HG02981 (cell line): Measurements from ENCODE around the gene ZFP3.
"Not testable (repeated sequence)": the region's sequence is repeated elsewhere in the genome, so short reads cannot be mapped to it uniquely, and the experiment has no call there.

Source experiments
- ATAC-seq: cut with Tn5 transposase; IDR thresholded peaks from one replicate; pipeline ENCODE4 v1.9.1; 2021; ENCODE audit warnings: mild to moderate bottlenecking, moderate library complexity; ENCODE audit not compliant: unreplicated experiment

The ZFP3 gene

DNA sequence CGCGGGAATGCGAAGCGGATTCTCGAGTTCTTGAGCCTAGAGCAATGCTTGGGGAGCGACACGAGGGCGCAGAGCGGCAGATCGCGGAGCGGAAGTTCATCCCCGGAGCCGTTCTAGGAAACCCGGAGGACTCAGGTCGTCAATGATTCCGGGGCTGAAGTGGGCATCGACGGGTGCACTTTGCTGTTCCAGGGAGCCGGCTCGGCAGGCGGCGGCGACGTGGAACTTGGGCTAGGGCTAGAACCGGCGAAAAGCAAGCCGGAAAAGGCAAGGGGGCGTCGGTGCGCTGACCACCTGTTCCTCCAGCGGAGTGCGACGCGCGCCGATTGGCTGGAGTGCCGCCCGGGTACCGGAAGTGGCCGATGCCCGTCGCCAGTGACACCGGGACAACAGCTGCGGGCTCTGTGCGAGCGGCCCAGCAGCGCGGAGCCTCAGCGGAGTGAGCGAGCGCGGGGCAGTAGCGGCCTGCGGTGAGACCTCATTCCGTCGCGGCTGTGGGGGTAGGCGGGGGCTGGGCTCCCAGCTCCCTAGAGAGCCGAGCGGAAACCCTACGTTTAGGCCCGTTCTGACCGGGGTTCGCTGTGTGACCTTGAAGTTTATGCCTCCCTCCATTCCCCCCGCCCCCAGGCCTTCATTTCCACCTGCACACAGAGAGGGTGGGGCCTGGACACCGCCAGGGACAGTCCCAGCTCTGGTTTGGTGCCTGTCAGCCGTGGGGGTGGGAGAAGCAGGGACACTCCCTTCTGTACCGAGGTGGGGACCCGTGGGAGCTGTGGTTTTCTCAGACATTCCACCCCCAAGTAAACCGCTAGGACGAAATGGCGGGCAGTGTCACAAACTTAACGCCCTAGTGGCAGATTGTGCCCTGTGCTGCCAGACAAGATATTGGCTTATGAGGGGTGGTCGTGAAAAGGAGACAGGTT, at the start of gene ZFP3:
Gene ZFP3 (plus strand): TSS at position 362 of the 923 bp plus-strand sequence. CDS start 13,038 bp downstream, outside the sequence.
- peak; percentile 80 for ATAC-seq

DNA sequence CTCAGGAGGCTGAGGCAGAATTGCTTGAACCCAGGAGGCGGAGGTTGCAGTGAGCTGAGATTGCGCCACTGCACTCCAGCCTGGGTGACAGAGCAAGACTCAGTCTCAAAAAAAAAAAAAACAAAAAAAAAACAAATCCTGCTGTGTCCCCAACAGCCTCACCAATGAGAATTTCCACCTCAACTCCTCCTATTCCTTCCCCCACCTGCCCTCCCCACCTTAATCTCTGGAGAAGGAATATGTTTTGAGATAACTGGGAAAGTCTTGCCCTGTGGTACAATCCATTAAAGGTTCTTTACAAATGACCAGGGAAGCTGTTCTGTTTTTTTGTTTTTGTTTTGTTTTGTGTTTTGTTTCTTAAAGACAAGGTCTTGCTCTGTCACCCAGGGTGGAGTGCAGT, 48.1 kb upstream of the ZFP3 start:
- not testable (repeated sequence) for ATAC-seq

DNA sequence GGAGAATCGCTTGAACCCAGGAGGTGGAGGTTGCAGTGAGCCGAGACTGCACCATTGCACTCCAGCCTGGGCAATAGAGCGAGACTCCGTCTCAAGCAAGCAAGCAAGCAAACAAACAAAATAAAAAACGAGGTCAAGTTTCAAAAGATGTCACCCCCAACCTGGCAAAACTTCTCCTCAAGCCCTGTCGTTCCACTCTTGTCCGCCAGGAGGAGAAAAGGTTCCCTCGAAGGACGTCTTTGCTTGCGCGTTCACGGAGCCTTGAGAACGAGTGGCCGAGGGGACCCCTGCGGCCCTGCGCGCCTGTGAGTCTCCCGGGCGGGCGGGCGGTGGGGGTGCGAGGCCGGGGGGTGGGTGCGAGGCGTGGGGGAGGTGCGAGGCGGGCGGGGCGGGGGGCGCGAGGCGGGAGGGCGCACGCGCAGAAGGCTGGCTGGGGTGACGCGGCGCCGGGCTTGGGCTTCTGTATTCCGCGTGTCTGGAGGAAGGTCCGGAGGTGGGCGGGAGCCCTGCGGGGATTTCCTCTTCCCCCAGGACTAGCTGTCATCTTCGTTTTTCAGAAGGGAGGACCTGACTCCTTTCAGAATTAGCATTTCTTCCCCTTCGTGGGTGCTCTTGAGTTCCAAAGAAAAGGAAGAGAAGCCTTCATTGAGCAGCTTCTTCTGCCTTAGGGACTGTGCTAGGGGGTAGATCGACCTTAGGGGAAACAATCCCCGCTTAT, 46.7 kb upstream of the ZFP3 start:
- peak; percentile 58 for ATAC-seq

DNA sequence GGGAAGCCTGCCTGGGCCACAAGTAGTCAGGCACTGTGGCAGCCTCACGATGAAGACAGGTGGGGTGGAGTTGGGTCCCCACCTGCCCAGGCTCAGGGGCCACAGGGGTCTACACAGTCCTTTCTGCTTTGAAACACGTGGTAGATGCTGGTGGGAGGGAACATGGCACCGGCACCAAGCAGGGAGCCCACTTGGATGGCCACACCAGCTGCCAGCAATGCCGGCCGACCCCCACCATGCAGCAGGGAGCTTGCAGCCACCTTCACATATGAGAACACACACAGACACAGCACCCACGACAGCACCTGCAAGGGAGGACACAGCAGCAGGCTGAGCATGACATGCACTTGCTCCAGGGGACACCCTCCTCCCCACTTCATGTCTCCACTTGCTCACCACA, 45.4 kb upstream of the ZFP3 start:
- ATAC-seq, result no peak

DNA sequence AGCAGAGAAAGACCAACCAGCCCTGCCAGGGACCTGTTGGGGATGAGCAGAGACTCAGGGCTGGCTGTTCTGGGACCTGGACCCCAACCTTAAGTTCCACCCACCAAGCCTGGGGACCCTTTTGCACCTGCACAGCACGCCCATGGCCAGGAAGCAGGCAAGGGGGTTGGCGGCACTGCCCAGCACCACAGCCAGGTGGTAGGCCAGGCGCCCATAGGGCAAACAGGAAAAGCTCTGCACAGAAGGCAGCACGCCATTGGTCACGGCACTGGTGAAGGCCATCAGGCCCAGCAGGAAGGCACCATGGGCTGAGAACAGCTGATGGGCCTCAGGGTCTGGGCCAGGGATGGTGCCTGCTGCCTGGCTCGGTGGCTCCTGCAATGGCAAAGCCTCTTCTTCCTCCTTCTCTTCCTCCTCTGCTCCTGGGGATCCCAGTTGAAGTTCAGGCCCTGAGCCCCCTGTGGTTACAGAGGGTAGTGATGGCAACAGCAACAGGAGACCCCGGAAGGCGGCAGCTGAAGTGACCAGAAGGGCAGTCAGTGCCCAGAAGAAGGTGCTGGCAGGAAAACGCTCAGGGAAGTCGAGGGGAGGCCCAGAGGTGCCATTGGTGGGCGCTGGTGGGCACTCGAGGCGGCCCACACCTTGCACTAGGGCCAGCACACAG, 44.8 kb upstream of the ZFP3 start:
- ATAC-seq, result no peak

DNA sequence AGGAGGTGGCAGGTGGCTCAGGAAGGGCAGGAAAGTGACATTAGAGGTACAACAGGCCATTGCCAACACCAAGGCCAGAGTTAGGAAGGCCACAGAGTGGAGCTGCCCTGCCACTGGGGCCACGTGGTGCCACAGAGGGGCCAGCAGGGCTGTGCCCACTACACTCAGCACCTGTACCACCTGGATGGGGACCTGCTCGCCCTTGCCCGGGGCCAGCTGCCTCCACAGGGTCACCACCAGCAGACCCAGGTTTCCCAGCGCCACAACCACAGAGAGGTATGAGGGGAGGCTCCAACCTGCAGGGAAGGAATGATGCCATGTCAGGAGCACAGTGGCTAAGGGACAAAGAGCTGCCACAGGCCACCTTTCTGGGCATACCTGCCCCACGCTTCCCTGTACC, 44.2 kb upstream of the ZFP3 start:
- no peak for ATAC-seq

DNA sequence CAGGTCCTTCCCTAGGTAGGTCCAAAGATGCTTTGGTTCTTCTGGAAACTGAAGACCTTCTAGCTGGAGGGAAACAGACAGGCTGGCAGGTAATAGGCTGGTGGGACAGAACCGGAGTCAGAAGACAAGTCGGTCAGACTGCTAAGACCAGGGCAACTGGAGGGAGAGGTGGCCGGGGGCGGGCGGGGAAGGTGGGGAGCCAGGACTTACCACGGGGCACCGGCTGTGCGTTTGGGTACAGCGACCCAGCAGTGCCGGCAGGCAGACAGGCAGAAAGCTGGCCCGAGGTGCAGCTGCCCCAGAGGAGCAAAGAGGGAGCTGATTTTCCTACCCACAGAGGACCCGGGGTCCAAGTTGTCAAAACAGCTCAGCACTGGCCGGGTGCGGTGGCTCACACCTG, 43.6 kb upstream of the ZFP3 start:
- no peak for ATAC-seq

DNA sequence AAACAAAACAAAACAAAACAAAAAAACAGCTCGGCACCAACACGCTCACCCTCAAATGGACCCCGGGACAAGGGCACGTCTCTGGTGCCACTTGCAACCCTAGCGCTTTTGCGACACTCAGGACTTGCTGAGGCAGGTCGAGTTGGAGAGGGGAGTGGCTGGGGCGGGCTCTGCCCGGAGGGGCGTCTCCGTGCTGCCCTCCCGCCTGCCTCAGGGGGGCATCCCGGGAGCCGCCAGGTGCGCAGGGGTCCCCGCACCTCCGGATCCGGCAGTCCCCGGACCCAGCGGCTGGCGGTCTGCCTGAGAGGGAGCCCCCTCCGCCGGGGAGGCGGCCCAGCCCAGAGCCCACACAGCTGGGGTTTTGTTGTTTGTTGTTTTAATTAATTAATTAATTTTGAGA, 43.0 kb upstream of the ZFP3 start, which contains the start of gene SLC52A1:
Gene SLC52A1 (minus strand): TSS at position 112 of the 400 bp plus-strand sequence. CDS start 820 bp downstream, outside the sequence.
- no peak for ATAC-seq

DNA sequence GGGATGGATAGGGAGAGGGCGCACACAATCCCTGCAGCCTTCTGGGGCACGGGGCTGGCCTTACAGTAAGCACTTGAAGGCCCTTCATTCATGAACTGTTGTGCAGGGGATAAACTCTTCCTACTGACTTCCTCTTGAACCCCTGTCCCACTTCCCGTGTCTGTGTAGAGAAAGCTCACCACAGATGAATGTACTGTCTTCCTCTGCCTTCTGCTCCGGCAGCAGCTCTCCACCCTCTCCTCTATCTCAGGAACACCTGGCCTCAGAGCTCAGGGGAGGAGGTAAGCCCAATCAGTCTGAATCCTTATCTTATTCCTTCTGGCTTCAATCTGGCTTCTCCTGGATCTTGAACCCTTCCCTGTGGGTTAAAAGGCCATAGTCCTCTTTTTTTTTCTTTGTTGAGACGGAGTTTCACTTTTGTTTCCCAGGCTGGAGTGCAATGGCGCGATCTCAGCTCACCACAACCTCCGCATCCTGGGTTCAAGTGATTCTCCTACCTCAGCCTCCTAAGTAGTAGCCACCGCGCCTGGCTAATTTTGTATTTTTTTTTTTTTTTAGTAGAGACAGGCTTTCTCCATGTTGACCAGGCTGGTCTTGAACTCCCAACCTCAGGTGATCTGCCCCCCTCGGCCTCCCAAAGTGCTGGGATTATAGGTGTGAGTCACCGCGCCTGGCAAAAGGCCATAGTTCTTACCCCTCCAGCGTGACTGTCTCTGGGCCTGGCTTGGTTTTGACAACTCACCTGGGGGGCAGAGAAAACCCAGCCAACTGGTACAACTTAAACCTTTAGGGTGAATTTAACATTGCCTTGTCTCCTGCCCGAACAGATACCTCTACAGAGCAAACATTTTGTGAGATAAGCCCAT, 35.9 kb upstream of the ZFP3 start:
- ATAC-seq, result no peak

DNA sequence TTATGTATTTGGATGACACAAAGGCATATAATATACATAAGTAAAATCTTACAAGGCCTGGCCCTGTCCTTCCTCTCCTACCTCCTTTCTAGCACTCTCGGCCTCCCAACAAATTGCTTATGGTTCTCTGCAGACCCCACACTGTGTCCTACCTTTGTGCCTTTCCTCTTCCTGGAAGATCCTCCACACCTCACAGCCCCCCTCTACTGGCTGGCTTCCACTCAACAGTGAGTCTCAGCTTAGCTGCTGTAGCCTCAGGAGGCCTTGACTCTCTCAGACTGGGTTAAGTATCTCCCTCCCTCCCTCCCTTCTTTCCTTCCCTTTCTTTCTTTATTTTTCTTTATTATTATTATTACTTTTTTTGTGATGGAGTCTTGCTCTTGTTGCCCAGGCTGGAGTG, 34.7 kb upstream of the ZFP3 start:
- no peak for ATAC-seq

DNA sequence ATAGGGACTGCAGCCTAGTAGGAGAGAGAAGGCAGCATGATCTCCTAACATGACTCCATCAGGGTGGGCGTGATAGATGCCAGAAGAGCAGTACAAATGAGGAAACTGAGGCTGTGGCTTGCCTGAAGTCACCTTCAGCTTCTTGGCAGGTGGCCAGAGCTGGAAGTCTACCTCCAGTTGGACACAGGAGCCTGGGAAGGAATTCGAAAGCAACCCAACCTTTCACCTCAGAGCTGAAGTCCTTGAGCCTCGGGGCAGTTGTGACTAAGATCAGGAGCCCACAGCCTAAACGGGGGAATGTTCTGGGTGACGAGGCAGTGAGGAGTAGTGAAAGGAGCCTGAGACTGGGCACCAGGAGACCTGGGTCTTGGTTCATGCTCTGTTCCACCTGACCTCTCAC, 33.6 kb upstream of the ZFP3 start:
- ATAC-seq, result no peak

DNA sequence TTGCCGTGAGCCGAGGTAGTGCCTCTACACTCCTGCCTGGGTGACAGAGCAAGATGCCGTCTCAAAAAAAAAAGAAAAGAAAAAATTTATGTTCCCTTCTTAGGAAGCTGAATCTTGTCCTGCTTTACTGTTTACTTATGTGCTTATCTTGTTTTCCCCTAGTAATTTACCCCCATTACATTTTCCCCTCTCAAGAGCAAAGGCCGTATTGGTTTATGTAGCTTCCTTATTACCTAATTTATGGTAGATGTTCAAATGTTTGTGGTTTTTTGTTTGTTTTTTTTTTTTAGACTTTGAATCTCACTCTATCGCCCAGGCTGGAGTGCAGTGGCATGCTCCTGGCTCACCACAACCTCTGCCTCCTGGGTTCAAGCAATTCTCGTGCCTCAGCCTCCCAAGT, 32.8 kb upstream of the ZFP3 start:
- ATAC-seq, result no peak

DNA sequence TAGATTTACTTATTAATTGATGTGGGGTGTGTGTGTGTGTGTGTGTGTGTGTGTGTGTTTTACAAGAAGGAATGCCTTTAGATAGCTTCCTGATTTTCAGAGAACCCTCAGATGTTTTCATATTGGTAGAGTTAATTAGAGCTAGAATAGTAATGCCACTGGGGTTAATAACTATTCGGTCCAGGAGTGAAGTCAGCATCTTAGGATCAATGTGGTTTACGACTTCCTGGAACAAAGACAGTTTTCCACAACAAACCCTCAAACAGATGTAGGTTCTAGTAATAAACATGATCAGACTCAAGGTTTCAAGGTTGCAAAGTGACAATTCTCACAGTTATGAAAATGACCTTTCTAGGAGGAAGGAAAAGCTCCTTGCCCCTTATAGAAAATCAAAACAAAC, 30.8 kb upstream of the ZFP3 start:
- ATAC-seq, result no peak

DNA sequence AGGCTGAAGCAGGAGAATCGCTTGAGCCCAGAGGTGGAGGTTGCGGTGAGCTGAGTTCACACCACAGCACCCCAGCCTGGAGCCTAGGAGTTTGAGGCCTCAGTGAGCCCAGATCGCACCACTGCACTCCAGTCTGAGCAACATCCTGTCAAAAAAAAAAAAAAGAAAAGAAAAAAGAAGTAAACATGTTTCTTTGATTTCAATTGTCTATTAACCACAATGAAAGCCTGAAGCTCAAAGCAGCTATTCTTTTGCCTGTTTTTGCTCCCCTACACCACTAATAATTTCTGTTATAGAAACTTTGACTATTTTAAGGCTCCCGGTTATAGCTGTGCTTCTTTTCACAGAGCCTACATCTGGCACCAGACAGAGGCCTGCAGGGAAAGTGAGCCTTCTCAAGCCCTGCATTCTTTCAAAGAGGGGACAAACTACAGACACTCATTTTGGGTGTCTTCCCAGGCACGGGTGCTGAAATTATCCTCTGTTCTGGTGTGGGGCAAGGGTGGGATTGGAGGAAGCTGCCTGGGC, 28.9 kb upstream of the ZFP3 start:
- no peak for ATAC-seq

DNA sequence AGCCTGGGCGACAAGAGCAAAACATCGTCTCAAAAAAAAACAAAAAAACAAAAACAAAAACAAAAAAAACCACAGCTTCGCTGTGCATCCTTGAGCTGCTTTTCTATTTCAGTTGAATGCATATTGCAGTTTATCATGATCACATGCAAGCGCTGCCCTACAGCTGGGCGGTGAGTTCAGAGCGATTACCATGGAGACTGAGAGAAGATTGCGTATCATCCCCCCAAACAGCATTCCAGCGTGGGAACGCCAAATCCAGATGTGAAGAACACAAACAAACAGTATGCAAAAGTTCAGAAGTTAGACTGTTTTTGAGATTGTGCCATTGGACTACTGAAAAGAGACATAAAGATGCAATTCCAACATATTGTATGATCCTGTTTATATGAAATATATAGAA, 28.0 kb upstream of the ZFP3 start:
- ATAC-seq, result no peak

DNA sequence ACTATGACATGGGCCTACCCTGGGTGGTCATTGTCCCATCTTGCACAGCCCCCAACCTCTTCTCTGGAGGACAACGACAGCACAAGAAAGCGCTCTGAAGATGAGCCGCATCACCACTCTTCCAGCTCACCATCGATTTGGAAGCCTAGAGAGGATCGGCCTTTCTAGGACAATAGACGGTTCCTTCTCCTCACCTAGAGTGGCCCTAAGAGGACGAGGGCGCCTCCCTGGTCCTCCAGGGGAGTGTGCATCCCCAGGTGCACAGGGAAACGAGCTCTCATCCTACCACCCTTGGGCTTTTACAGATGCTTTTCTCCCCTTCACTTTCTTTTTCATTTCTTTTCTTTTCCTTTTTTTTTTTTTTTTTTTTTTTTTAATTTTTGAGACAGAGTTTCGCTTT, 22.7 kb upstream of the ZFP3 start:
- no peak for ATAC-seq

DNA sequence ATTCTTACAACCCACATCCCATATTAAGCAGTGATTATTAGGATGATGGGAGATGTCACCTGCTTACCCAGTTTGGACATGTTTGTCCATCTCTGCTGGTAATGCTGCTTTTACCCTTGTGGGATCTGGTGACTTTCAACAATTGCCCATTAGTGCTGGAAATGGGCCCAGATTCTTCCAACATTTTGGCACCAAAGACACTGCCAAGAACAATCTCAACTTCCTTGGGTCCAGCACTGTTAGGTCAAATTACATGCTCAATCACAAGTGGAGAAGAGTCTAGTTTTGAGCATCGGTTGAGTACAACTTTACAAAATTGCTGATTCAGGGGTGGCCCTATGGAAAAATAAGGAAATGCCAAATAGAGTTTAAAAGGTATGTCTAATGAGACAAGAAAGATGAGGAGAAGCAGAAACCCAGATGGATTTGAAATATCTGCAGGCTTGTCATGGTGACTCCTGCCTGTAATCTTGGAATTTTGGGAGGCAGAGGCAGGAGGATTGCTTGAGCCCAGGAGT, 13.0 kb upstream of the ZFP3 start:
- ATAC-seq, result no peak

DNA sequence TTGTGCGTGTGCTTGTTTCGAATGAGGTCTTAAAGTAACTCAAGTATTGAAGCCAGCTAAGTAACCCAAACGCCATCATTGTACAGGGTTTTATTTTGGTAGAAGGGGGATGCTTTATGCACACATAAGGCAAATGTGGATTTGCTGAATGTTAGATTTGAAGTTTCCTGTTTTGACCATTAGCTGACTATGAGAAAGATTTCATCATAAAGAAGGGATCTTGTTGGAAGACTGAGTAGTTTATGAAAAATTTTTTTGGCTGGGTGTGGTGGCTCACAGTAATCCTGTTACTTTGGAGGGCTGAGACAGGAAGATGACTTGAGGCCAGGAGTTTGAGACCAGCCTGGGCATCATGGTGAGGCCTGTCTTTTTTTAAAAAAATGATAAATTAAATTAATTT, 10.0 kb upstream of the ZFP3 start:
- ATAC-seq, result no peak

DNA sequence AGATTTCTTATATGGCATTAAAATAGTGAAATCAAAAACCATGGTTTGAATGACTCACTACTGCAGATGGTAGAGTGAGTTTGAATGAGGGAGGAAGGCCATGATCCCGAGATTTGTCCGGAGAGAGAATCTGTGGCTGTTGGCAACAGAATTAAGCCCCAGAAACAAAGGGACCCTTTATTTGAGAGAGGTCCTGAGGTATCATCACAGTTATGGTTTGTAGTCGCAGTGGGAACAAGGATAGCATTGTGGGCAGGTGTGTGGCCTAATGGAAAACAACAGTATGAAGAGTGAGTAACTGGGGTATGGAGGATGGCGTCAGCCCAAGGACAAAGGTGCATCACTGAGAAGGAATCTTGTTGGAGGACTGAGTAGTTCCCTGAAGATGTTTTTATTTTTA, 8.5 kb upstream of the ZFP3 start:
- no peak for ATAC-seq

DNA sequence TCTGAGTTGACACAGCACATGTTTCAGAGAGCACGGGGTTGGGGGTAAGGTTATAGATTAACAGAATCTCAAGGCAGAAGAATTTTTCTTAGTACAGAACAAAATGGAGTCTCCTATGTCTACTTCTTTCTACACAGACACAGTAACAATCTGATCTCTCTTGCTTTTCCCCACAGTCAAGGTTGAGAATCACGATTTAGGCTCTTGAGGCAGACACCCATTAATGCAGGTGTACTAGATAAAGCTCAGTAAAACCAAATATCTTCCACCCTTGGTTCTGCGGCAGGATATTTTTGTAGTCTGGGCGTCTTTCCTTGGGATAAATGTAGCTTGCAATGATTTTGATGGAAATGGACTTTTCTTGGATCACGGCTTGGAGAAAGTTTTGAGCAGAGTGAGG, 2.8 kb upstream of the ZFP3 start:
- not testable (repeated sequence) for ATAC-seq
